ENCODE data around the gene NMNAT1. TPM values are rescaled to one million over a fixed set of nuclear protein-coding genes. Genes with fewer than 3 reads are reported as not detected.

The NMNAT1 gene
- total RNA-seq, 1 donor from 2014 or later = 11.0 TPM

- Mint-ChIP-seq H3K27me3 (no peaks in the 10 kb centered on the region), H3K36me3 (ENCODE audit: insufficient read depth) (no peaks in the 10 kb centered on the region), H3K4me3 (ENCODE audit: low read depth) (no peak overlapping the region), H3K9me3 (ENCODE audit: low read depth) (no peaks in the 10 kb centered on the region), H3K4me1 (ENCODE audit: low read depth) (no peaks in the 10 kb centered on the region), H3K27ac (peak overlapping the region; percentile 37)
- DNase-seq (ENCODE audit: low spot score, unreplicated experiment) = no peak
- TF ChIP-seq CTCF (IDR thresholded peaks at IDR 0.05; ENCODE audit: unreplicated experiment) = no peak
These were observed 14.5 kb downstream of the NMNAT1 start for GRCh38 chr1:9957726-9958125.

GRCh38 chr1:9960011-9960410 lies 16.7 kb downstream of the NMNAT1 start:
- no peak overlapping the region for H3K27ac Mint-ChIP-seq
- H3K27me3 Mint-ChIP-seq = no peaks in the 10 kb centered on the region
- no peak overlapping the region for H3K4me3 Mint-ChIP-seq (ENCODE audit: low read depth)
- H3K36me3 Mint-ChIP-seq (ENCODE audit: insufficient read depth) = peaks cover 1% of the 10 kb centered on the region
- no peak for DNase-seq (ENCODE audit: low spot score, unreplicated experiment)
- TF ChIP-seq CTCF (IDR thresholded peaks at IDR 0.05; ENCODE audit: unreplicated experiment) = no peak
- H3K4me1 Mint-ChIP-seq (ENCODE audit: low read depth) = no peaks in the 10 kb centered on the region
- no peaks in the 10 kb centered on the region for H3K9me3 Mint-ChIP-seq (ENCODE audit: low read depth)

GRCh38 chr1:9960706-9961562 lies 17.7 kb downstream of the NMNAT1 start:
- Mint-ChIP-seq H3K4me3 (ENCODE audit: low read depth) (no peak overlapping the region), H3K9me3 (ENCODE audit: low read depth) (no peaks in the 10 kb centered on the region)
- no peak for DNase-seq (ENCODE audit: low spot score, unreplicated experiment)

GRCh38 chr1:9984253-9984652 lies 41.0 kb downstream of the NMNAT1 start:
- no peak for TF ChIP-seq CTCF (IDR thresholded peaks at IDR 0.05; ENCODE audit: unreplicated experiment)
- no peaks in the 10 kb centered on the region for H3K27me3 Mint-ChIP-seq
- H3K4me3 Mint-ChIP-seq (ENCODE audit: low read depth) = no peak overlapping the region
- H3K9me3 Mint-ChIP-seq (ENCODE audit: low read depth) = no peaks in the 10 kb centered on the region
- H3K36me3 Mint-ChIP-seq (ENCODE audit: insufficient read depth) = peaks cover 11% of the 10 kb centered on the region
- peaks cover 13% of the 10 kb centered on the region for H3K4me1 Mint-ChIP-seq (ENCODE audit: low read depth)
- no peak overlapping the region for H3K27ac Mint-ChIP-seq
- no peak for DNase-seq (ENCODE audit: low spot score, unreplicated experiment)

More at GRCh38 chr1:9960706-9961562, 17.7 kb downstream of the NMNAT1 start:
- TF ChIP-seq CTCF (IDR thresholded peaks at IDR 0.05; ENCODE audit: unreplicated experiment) = no peak
- no peaks in the 10 kb centered on the region for H3K4me1 Mint-ChIP-seq (ENCODE audit: low read depth)
- no peaks in the 10 kb centered on the region for H3K27me3 Mint-ChIP-seq
- peaks cover 1% of the 10 kb centered on the region for H3K36me3 Mint-ChIP-seq (ENCODE audit: insufficient read depth)
- no peak overlapping the region for H3K27ac Mint-ChIP-seq

- no peak for TF ChIP-seq CTCF (IDR thresholded peaks at IDR 0.05; ENCODE audit: unreplicated experiment)
- Mint-ChIP-seq H3K4me1 (ENCODE audit: low read depth) (peaks cover 13% of the 10 kb centered on the region), H3K4me3 (ENCODE audit: low read depth) (no peak overlapping the region), H3K27me3 (no peaks in the 10 kb centered on the region), H3K9me3 (ENCODE audit: low read depth) (no peaks in the 10 kb centered on the region), H3K27ac (peak overlapping the region; percentile 1), H3K36me3 (ENCODE audit: insufficient read depth) (peaks cover 11% of the 10 kb centered on the region)
- DNase-seq (ENCODE audit: low spot score, unreplicated experiment) = no peak
These were observed 41.7 kb downstream of the NMNAT1 start for GRCh38 chr1:9985001-9985400.
